ENCODE results near the gene GUSB.
"Not testable (repeated sequence)": the region's sequence is repeated elsewhere in the genome, so short reads cannot be mapped to it uniquely, and the experiment has no call there.

GUSB gene

GRCh38 chr7:65981965-65982792, at the start of gene GUSB:
TSS of gene GUSB (minus strand) at chr7:65982213. CDS start at chr7:65982183, 30 bp downstream.
- peak; percentile 80 for DNase-seq

- not testable (repeated sequence) for DNase-seq
Observed at GRCh38 chr7:66028342-66028741, 46.3 kb upstream of the GUSB start.

GRCh38 chr7:66016131-66016461, 34.1 kb upstream of the GUSB start:
- no peak for DNase-seq

GRCh38 chr7:66015440-66016130, 33.6 kb upstream of the GUSB start:
- no peak for DNase-seq

- peak; percentile 23 for DNase-seq
Observed at GRCh38 chr7:66013938-66014337, 31.9 kb upstream of the GUSB start.

- DNase-seq: no peak
Observed at GRCh38 chr7:66007232-66007631, 25.2 kb upstream of the GUSB start.

GRCh38 chr7:66005115-66005671, 23.2 kb upstream of the GUSB start:
- DNase-seq: not testable (repeated sequence)

GRCh38 chr7:66000823-66001417, 18.9 kb upstream of the GUSB start:
- not testable (repeated sequence) for DNase-seq

GRCh38 chr7:65994984-65995383, 13.0 kb upstream of the GUSB start:
- not testable (repeated sequence) for DNase-seq

GRCh38 chr7:65992526-65992925, 10.5 kb upstream of the GUSB start:
- no peak for DNase-seq

- DNase-seq: not testable (repeated sequence)
Observed at GRCh38 chr7:65991829-65992228, 9.8 kb upstream of the GUSB start.

GRCh38 chr7:65989694-65990080, 7.7 kb upstream of the GUSB start:
- DNase-seq: no peak

GRCh38 chr7:65988503-65988902, 6.5 kb upstream of the GUSB start:
- DNase-seq: not testable (repeated sequence)

GRCh38 chr7:65988084-65988483, 6.1 kb upstream of the GUSB start:
- DNase-seq: no peak

GRCh38 chr7:65983965-65984658, 2.1 kb upstream of the GUSB start:
- no peak for DNase-seq

GRCh38 chr7:65980478-65981250, 1.3 kb downstream of the GUSB start:
- DNase-seq: no peak

- DNase-seq: no peak
Observed at GRCh38 chr7:65979583-65980477, 2.2 kb downstream of the GUSB start.

GRCh38 chr7:65978891-65979582, 3.0 kb downstream of the GUSB start:
- DNase-seq: no peak

- no peak for DNase-seq
Observed at GRCh38 chr7:65976659-65977196, 5.3 kb downstream of the GUSB start.

GRCh38 chr7:65975814-65976445, 6.1 kb downstream of the GUSB start:
- no peak for DNase-seq
